GM11168 (cell line): Measurements from ENCODE around the gene HEYL.

Experiments used
- in situ Hi-C: fragments of 300-500 bp; cut with MboI; formaldehyde crosslinking; loops from one replicate; pipeline ENCODE4 v1.12.0; 2022; ENCODE audit warnings: low sequenced_read_pairs; ENCODE audit not compliant: unreplicated experiment

Gene HEYL

GRCh38 chr1:39645411-39646043, 6.1 kb upstream of the HEYL start:
- in situ Hi-C loops = no loop called here

DNA sequence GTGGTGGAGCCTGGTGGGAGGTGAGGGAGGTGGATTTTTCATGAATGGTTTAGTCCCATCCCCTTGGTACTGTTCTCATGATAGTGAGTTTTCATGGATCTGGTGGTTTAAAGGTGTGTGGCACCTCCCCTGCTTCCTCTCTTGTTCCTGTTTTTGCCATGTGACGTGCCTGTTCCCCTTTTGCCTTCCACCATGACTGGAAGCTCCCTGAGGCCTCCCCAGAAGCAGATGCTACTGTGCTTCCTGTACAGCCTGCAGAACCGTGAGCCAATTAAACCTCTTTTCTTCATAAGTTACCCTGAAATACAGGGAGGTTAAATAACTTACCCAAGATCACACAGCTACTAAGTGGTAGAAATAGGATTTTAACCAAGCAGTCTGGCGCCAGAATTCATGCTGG, 4.3 kb upstream of the HEYL start:
- in situ Hi-C loops = no loop called here

GRCh38 chr1:39642796-39643195, 3.4 kb upstream of the HEYL start:
- in situ Hi-C loops = no loop called here

DNA sequence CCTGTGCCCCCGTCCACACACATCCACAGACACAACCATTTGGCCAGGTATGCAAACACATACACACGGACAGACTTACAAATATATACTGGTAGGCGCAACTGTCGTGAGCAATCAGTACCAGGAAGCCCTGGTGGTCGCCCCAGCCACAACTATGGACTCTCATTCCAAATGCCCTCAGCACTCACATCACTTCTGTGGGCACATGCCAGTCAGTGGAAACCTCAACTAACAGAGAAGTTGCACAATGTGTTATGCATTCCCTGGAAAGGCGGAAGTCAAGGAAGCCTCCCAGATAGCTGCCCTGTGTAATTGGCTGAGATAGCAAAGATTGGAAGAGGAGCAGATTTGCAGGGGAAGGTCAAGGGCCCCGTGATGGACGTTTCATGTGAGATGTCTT, 1.4 kb upstream of the HEYL start:
- in situ Hi-C loops = no loop called here

DNA sequence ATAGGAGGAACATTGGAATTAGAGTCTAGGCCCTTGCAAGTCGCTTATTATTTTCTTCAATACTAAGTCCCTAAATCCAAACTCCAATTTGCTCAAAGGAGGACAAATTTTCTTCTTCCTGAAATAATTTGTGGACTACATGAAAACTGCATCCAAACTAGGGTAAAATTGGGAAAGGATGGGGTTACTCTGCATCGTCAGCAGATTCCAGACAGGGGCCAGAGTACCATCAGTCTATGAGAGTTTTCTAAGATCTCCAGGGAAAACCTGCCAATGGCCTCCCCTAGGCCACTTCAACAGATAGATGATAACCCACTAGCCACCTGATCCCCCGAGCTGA, 508 bp downstream of the HEYL start:
- in situ Hi-C loops = no loop called here

DNA sequence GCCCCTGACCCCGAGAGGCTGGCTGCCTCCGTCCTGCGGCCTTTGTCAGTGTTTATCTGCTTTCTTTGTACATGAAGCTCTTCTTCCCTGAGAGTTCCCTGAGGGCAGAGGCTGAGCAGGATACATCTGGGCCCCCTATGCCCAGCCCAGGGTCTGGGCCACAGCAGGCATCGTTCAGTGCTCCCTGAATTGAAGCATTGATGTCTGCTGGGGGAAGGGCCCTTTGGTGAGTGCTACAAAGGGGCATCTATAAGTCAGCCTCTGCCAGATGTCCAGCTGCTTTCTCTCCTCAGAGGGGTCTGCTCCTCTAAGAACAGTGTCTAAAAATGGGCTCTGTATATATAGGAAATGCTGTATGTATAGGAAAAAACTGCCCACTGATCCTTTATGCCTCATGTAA, 2.1 kb downstream of the HEYL start:
- in situ Hi-C loops = no loop called here

DNA sequence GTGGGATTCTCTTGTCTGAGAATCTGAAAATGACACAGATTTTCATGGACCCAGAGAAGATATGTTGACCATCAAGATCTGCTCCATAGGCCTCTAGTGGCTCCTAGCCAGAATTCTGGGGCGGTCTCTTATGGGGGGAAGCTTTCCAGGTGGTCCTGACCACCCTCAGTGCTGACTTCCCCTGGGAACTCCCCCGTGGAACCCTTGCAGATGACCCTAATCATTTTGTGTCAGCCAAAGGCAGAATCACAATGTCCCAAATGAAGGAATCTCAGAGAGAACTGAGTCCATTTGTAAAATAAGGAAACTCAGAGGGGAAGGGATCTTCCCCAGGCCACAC, 3.6 kb downstream of the HEYL start:
- in situ Hi-C loops = no loop called here

- in situ Hi-C loops = no loop called here
Measured at GRCh38 chr1:39635205-39635870, 4.1 kb downstream of the HEYL start.

- in situ Hi-C loops = no loop called here
Measured at GRCh38 chr1:39633422-39633821, 6.0 kb downstream of the HEYL start.

GRCh38 chr1:39632682-39633417, 6.6 kb downstream of the HEYL start:
- in situ Hi-C loops = no loop called here

GRCh38 chr1:39632323-39632681, 7.1 kb downstream of the HEYL start:
- in situ Hi-C loops = no loop called here

- in situ Hi-C loops = no loop called here
Measured at GRCh38 chr1:39631361-39632322, 7.8 kb downstream of the HEYL start.

GRCh38 chr1:39628807-39629350, 10.6 kb downstream of the HEYL start:
- in situ Hi-C loops = no loop called here

GRCh38 chr1:39626646-39627045, 12.8 kb downstream of the HEYL start:
- in situ Hi-C loops = no loop called here

GRCh38 chr1:39625462-39626273, 13.8 kb downstream of the HEYL start:
- in situ Hi-C loops = no loop called here

- in situ Hi-C loops = no loop called here
Measured at GRCh38 chr1:39625009-39625408, 14.4 kb downstream of the HEYL start.

DNA sequence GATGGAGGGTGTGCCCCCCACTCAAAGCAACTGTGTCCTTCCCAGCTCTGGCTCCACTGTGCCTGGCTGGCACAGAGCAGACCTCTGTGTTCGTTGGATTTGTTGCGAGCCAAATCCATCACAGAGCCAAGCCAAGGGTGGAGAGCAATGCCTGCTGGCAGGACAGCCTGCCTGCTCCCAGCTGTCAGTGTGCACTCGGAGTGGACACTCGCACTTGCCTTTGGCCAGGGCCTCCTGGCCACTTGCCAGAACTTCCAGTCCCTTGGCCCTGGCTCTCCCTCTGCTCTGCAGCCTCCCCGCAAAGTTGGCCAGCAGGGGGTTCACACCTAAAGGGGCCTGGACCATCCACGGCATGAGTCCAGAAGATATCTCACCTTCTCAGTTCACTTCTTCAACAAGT, 16.4 kb downstream of the HEYL start:
- in situ Hi-C loops = no loop called here

DNA sequence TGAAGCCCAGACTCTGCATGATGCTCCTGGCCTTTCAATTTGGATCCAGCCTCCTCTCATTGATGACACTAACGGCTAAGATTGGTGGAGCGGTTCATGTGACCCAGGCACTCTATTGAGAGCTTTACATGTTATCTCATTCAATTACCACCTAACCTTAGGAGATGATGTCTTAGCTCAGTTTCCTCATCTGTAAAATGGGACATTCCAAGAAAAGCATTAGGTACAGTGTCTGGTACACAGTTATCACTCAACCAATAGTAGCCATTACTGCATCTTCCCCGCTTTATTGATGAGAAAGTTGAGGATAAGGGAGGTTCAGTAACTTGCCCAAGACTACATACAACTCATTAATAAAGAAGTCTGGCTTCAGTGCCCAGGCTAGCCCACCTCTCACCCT, 17.0 kb downstream of the HEYL start:
- in situ Hi-C loops = no loop called here

GRCh38 chr1:39620659-39621165, 18.7 kb downstream of the HEYL start:
- in situ Hi-C loops = no loop called here
